Measurements from ENCODE around the gene FFAR3.

Gene FFAR3

GRCh38 chr19:35351411-35352176 is 6.7 kb upstream of the FFAR3 start:
- peak overlapping the region; percentile 52 for H2BK12ac ChIP-seq (ENCODE audit: low read length)
- no peak overlapping the region for H4K8ac ChIP-seq (ENCODE audit: low read depth, low read length)
- no peaks in the 10 kb centered on the region for H3K79me1 ChIP-seq (ENCODE audit: low read depth, low read length)
- no peak overlapping the region for H3K4me2 ChIP-seq (ENCODE audit: insufficient read depth, low read length, poor library complexity, severe bottlenecking)
- peaks cover 0 to 30% (median 4%) of the 10 kb centered on the region in 3 experiments for H3K27me3 ChIP-seq (ENCODE audit: control insufficient read depth in 3 of 3, insufficient read depth in 3 of 3, low read depth in 1 of 3, low read length in 3 of 3)
- no peak overlapping the region for H3K4me3 ChIP-seq (ENCODE audit: low read length in 2 of 2)
- H2AK5ac ChIP-seq (ENCODE audit: low read depth, low read length): peak overlapping the region; percentile 4
- no peak overlapping the region for H4K91ac ChIP-seq (ENCODE audit: low read depth, low read length, poor library complexity)
- no peak overlapping the region for H3K27ac ChIP-seq (replicated peaks; ENCODE audit: low read length)
- no peak overlapping the region for H3K18ac ChIP-seq (ENCODE audit: low read length)
- H2AFZ ChIP-seq (ENCODE audit: low read length): peak overlapping the region; percentile 65
- no peaks in the 10 kb centered on the region for H3K4me1 ChIP-seq (ENCODE audit: control insufficient read depth in 2 of 2, insufficient read depth in 1 of 2, low read depth in 1 of 2, low read length in 2 of 2)
- no peak overlapping the region for H2BK120ac ChIP-seq (ENCODE audit: low read depth, low read length)
- no peak for DNase-seq (ENCODE audit: low spot score)
- H3K14ac ChIP-seq (ENCODE audit: low read length): peak overlapping the region; percentile 49
- peak overlapping the region; percentile 77 for H2BK15ac ChIP-seq (ENCODE audit: low read length)
- H3K4ac ChIP-seq (ENCODE audit: low read length): no peak overlapping the region
- no peaks in the 10 kb centered on the region for H3K9me3 ChIP-seq (replicated peaks in 1 of 2; ENCODE audit: control insufficient read depth in 2 of 2, insufficient read depth in 1 of 2, low read depth in 1 of 2, low read length in 2 of 2)
- H3K9ac ChIP-seq (ENCODE audit: low read depth, low read length, poor library complexity): no peak overlapping the region
- no CpG with 5 or more reads among the region's 47 CpGs for WGBS, 2 donors (ENCODE audit: extremely low coverage in 2 of 2, insufficient read length in 2 of 2, insufficient replicate concordance in 1 of 2)
- H3K36me3 ChIP-seq (replicated peaks in 1 of 2; ENCODE audit: control insufficient read depth in 2 of 2, insufficient read depth in 2 of 2, low read length in 2 of 2): no peaks in the 10 kb centered on the region
- H2BK5ac ChIP-seq (ENCODE audit: low read length): no peak overlapping the region
- peak overlapping the region; percentile 57 for H3K23ac ChIP-seq (ENCODE audit: low read depth, low read length, poor library complexity)

- no peak overlapping the region for H2BK5ac ChIP-seq (ENCODE audit: low read length)
- no peak overlapping the region for H2BK120ac ChIP-seq (ENCODE audit: low read depth, low read length)
- H3K36me3 ChIP-seq (replicated peaks in 1 of 2; ENCODE audit: control insufficient read depth in 2 of 2, insufficient read depth in 2 of 2, low read length in 2 of 2): no peaks in the 10 kb centered on the region
- no peak overlapping the region for H4K91ac ChIP-seq (ENCODE audit: low read depth, low read length, poor library complexity)
- no peaks in the 10 kb centered on the region for H3K79me1 ChIP-seq (ENCODE audit: low read depth, low read length)
- H3K23ac ChIP-seq (ENCODE audit: low read depth, low read length, poor library complexity): no peak overlapping the region
- no peak for DNase-seq (ENCODE audit: low spot score)
- H3K27ac ChIP-seq (replicated peaks; ENCODE audit: low read length): no peak overlapping the region
- peak overlapping the region; percentile 77 for H2BK15ac ChIP-seq (ENCODE audit: low read length)
- H3K27me3 ChIP-seq (ENCODE audit: control insufficient read depth in 3 of 3, insufficient read depth in 3 of 3, low read depth in 1 of 3, low read length in 3 of 3): peaks cover 0 to 29% (median 4%) of the 10 kb centered on the region in 3 experiments
- H3K4me2 ChIP-seq (ENCODE audit: insufficient read depth, low read length, poor library complexity, severe bottlenecking): no peak overlapping the region
- H3K4me3 ChIP-seq (ENCODE audit: low read length in 2 of 2): no peak overlapping the region
- no peak overlapping the region for H2BK12ac ChIP-seq (ENCODE audit: low read length)
- peak overlapping the region; percentile 4 for H2AK5ac ChIP-seq (ENCODE audit: low read depth, low read length)
- no peaks in the 10 kb centered on the region for H3K9me3 ChIP-seq (replicated peaks in 1 of 2; ENCODE audit: control insufficient read depth in 2 of 2, insufficient read depth in 1 of 2, low read depth in 1 of 2, low read length in 2 of 2)
- no peaks in the 10 kb centered on the region for H3K4me1 ChIP-seq (ENCODE audit: control insufficient read depth in 2 of 2, insufficient read depth in 1 of 2, low read depth in 1 of 2, low read length in 2 of 2)
- H3K9ac ChIP-seq (ENCODE audit: low read depth, low read length, poor library complexity): no peak overlapping the region
- no peak overlapping the region for H3K14ac ChIP-seq (ENCODE audit: low read length)
- no peak overlapping the region for H3K4ac ChIP-seq (ENCODE audit: low read length)
- H4K8ac ChIP-seq (ENCODE audit: low read depth, low read length): no peak overlapping the region
- no CpG with 5 or more reads among the region's 18 CpGs for WGBS, 2 donors (ENCODE audit: extremely low coverage in 2 of 2, insufficient read length in 2 of 2, insufficient replicate concordance in 1 of 2)
- no peak overlapping the region for H3K18ac ChIP-seq (ENCODE audit: low read length)
- peak overlapping the region; percentile 65 for H2AFZ ChIP-seq (ENCODE audit: low read length)
These were observed 6.1 kb upstream of the FFAR3 start for GRCh38 chr19:35352177-35352447.

GRCh38 chr19:35352448-35353304 is 5.6 kb upstream of the FFAR3 start:
- Histone ChIP-seq H4K8ac (ENCODE audit: low read depth, low read length) (peak overlapping the region; percentile 68), H4K91ac (ENCODE audit: low read depth, low read length, poor library complexity) (no peak overlapping the region), H3K4me1 (ENCODE audit: control insufficient read depth in 2 of 2, insufficient read depth in 1 of 2, low read depth in 1 of 2, low read length in 2 of 2) (no peaks in the 10 kb centered on the region), H3K14ac (ENCODE audit: low read length) (no peak overlapping the region), H2BK15ac (ENCODE audit: low read length) (peak overlapping the region; percentile 77), H3K4ac (ENCODE audit: low read length) (no peak overlapping the region), H3K27ac (replicated peaks; ENCODE audit: low read length) (no peak overlapping the region), H3K18ac (ENCODE audit: low read length) (no peak overlapping the region), H2AFZ (ENCODE audit: low read length) (peak overlapping the region; percentile 65), H3K9me3 (replicated peaks in 1 of 2; ENCODE audit: control insufficient read depth in 2 of 2, insufficient read depth in 1 of 2, low read depth in 1 of 2, low read length in 2 of 2) (no peaks in the 10 kb centered on the region), H3K4me3 (ENCODE audit: low read length in 2 of 2) (no peak overlapping the region), H3K23ac (ENCODE audit: low read depth, low read length, poor library complexity) (peak overlapping the region; percentile 16), H2BK5ac (ENCODE audit: low read length) (no peak overlapping the region), H3K79me1 (ENCODE audit: low read depth, low read length) (no peaks in the 10 kb centered on the region), H3K4me2 (ENCODE audit: insufficient read depth, low read length, poor library complexity, severe bottlenecking) (no peak overlapping the region), H2AK5ac (ENCODE audit: low read depth, low read length) (peak overlapping the region; percentile 4), H3K36me3 (replicated peaks in 1 of 2; ENCODE audit: control insufficient read depth in 2 of 2, insufficient read depth in 2 of 2, low read length in 2 of 2) (no peaks in the 10 kb centered on the region), H3K27me3 (ENCODE audit: control insufficient read depth in 3 of 3, insufficient read depth in 3 of 3, low read depth in 1 of 3, low read length in 3 of 3) (peaks cover 0 to 23% (median 4%) of the 10 kb centered on the region in 3 experiments), H2BK12ac (ENCODE audit: low read length) (no peak overlapping the region), H2BK120ac (ENCODE audit: low read depth, low read length) (no peak overlapping the region), H3K9ac (ENCODE audit: low read depth, low read length, poor library complexity) (no peak overlapping the region)
- DNase-seq (ENCODE audit: low spot score): peak; percentile 71
- WGBS, 2 donors (ENCODE audit: extremely low coverage in 2 of 2, insufficient read length in 2 of 2, insufficient replicate concordance in 1 of 2): no CpG with 5 or more reads among the region's 32 CpGs

GRCh38 chr19:35353635-35354034 is 4.6 kb upstream of the FFAR3 start:
- Histone ChIP-seq H3K4ac (ENCODE audit: low read length) (no peak overlapping the region), H3K36me3 (replicated peaks in 1 of 2; ENCODE audit: control insufficient read depth in 2 of 2, insufficient read depth in 2 of 2, low read length in 2 of 2) (no peaks in the 10 kb centered on the region), H2BK120ac (ENCODE audit: low read depth, low read length) (no peak overlapping the region), H3K18ac (ENCODE audit: low read length) (no peak overlapping the region), H2AK5ac (ENCODE audit: low read depth, low read length) (no peak overlapping the region), H3K79me1 (ENCODE audit: low read depth, low read length) (no peaks in the 10 kb centered on the region), H3K4me2 (ENCODE audit: insufficient read depth, low read length, poor library complexity, severe bottlenecking) (no peak overlapping the region), H3K27me3 (ENCODE audit: control insufficient read depth in 3 of 3, insufficient read depth in 3 of 3, low read depth in 1 of 3, low read length in 3 of 3) (peaks cover 0 to 17% (median 4%) of the 10 kb centered on the region in 3 experiments), H3K9ac (ENCODE audit: low read depth, low read length, poor library complexity) (no peak overlapping the region), H4K8ac (ENCODE audit: low read depth, low read length) (no peak overlapping the region), H2BK5ac (ENCODE audit: low read length) (no peak overlapping the region), H2BK15ac (ENCODE audit: low read length) (no peak overlapping the region), H2BK12ac (ENCODE audit: low read length) (no peak overlapping the region), H2AFZ (ENCODE audit: low read length) (no peak overlapping the region), H3K23ac (ENCODE audit: low read depth, low read length, poor library complexity) (no peak overlapping the region), H4K91ac (ENCODE audit: low read depth, low read length, poor library complexity) (no peak overlapping the region), H3K27ac (replicated peaks; ENCODE audit: low read length) (no peak overlapping the region), H3K4me3 (ENCODE audit: low read length in 2 of 2) (no peak overlapping the region), H3K14ac (ENCODE audit: low read length) (no peak overlapping the region), H3K4me1 (ENCODE audit: control insufficient read depth in 2 of 2, insufficient read depth in 1 of 2, low read depth in 1 of 2, low read length in 2 of 2) (no peaks in the 10 kb centered on the region), H3K9me3 (replicated peaks in 1 of 2; ENCODE audit: control insufficient read depth in 2 of 2, insufficient read depth in 1 of 2, low read depth in 1 of 2, low read length in 2 of 2) (no peaks in the 10 kb centered on the region)
- DNase-seq (ENCODE audit: low spot score): no peak
- WGBS, 2 donors (ENCODE audit: extremely low coverage in 2 of 2, insufficient read length in 2 of 2, insufficient replicate concordance in 1 of 2): no CpG with 5 or more reads among the region's 9 CpGs

Measured in neuronal stem cell (in vitro differentiated cells).